ENCODE data around the gene TMEM38A.
A peak's percentile ranks its signal among the peaks of the same experiment; 100 is the strongest.

TMEM38A gene, protein sequence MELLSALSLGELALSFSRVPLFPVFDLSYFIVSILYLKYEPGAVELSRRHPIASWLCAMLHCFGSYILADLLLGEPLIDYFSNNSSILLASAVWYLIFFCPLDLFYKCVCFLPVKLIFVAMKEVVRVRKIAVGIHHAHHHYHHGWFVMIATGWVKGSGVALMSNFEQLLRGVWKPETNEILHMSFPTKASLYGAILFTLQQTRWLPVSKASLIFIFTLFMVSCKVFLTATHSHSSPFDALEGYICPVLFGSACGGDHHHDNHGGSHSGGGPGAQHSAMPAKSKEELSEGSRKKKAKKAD

DNA sequence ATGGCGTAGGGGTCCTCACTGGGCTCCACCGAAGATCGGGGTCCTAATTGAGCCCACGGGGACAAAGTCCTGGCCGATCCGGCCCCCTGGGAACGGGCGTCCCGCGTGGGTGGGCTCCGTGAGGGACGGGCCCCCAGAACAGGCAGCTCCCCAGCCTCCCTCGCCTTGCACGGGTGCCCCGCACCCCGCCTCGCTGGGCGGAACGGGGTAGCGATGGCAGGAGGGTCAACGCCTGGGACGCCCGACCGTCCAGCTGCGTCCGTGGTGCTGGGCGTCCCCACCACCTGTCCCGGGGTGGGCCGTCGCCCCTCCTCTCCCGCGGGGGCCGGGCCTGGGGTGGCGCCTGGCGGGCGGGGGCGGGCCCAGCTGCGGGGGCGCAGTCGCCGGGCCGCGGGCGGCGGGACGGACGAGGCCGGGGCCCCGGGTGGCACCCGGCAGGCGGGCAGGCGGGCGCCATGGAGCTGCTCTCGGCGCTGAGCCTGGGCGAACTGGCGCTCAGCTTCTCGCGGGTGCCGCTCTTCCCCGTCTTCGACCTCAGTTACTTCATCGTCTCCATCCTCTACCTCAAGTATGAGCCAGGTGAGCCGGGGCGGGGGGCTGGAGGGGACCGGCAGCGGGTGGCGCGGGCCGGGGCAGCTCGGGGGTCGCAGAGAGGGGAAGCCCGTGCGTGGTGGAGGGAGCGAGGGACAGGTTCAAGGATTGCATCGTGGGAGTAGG is at the start of gene TMEM38A:
Gene TMEM38A (plus strand): TSS at position 377 of the 717 bp plus-strand sequence. CDS start 79 bp downstream, at position 456.
- peak; percentile 41 for DNase-seq

DNA sequence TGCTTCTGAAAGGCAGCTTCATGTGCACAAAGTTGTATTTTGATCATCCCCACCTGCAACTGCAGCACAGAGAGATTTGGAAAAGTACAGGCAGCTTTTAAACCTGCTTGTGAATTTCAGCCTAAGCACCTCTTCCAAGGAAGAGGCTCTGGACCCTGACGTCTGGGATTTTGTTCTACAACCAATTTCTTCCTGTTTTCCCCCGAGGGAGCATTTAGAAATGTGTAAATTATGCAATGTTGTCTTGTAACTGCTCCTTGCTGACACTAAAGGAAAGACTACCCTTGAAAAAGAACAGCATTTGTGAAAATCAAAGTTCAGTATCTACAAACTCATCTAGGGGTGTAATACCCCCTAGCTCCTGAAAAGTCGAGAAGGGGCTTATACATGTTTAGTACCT is 48.3 kb upstream of the TMEM38A start:
- no peak for DNase-seq

DNA sequence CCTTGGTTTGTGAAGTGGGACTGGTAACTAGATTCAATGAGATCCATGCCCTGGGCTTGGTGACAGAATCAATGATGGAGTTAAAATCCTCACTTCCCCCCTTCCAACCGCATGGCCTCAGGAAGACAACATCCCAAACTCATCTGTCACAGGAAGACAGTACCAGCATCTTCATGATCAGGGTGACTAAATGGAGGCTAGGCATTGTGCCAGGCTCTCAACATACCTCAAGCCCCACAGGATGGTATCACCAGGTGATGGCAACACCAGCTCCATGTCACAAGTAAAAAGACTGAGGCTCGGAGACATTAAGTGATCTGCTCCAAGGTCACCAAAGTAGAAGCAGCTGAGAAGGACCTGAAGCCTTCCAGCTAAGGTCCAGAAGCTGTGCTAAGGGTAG is 47.1 kb upstream of the TMEM38A start:
- DNase-seq = no peak

DNA sequence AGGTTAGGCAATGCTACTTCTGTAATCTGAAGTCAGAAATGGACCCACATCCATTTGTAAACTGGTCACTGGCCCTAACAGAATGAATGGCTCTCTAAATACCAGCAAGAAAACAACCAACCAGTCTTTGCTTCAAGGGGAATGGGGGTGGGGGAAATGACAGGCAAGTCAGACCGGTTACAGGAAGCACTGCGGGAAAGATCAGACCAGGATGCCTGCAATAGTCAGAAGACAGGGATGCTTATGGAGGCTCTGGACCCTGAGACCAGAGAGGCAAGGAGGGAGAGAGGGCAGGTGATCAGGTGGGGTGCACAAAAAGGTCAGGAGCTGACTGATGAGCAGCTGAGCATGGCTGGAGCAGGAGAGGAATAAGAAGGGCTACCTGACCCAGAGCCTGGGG is 46.0 kb upstream of the TMEM38A start:
- DNase-seq = no peak

DNA sequence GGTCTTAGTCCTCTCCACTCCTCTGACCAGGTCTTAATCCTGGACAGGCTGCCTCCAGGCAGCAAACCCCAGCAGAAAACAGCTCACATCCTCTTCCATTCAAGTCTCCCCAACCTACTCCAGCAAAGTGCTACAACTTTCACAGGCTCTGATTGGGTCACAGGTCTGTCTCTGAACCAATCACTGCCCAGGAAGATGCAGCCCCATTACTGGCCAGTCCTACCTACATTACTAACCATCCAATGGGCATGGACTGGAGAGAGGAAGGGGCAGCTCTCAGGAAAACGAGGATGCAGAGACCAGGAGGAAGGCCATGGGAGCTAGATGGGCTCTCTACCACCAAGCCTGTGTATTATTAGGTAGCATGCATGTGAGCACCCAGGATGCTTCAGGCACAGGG is 45.1 kb upstream of the TMEM38A start:
- no peak for DNase-seq

DNA sequence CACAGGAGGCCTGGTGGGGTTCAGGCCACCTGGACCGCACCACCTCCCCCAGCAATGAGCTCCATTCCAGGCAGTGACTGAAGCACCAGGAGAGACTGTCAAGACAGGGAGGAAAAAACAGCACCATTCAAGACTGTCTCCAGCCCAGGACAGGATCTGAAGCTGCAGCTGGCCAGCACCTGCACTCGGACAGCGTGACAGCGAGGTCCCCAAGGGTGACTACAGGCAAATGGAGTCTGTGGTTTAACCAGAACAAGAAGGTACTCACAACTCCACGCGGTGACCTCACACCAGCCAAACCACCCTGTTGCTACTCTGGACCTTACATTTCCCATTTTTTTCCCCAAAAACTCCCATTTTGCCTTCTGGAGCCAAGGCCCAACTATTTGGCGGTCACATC is 42.7 kb upstream of the TMEM38A start:
- no peak for DNase-seq

DNA sequence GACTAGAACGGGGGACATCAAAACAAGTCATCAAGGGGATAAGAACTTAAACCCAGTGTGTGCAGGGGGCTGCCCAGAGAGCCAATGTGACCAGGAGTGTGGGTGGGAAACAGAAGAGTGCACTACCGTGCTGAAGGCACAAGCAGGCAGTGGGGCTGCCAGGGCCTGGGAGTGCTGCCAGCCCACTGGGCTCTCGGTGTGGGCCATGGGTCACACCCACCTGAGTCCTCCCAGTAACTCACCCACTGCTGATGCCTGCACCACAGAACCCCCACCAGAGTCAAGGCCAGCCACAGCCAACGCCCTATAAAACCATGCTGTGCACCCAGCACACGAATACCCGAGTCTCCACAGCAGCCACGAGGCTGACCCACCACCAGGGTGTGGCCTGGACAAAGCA is 41.5 kb upstream of the TMEM38A start:
- no peak for DNase-seq

DNA sequence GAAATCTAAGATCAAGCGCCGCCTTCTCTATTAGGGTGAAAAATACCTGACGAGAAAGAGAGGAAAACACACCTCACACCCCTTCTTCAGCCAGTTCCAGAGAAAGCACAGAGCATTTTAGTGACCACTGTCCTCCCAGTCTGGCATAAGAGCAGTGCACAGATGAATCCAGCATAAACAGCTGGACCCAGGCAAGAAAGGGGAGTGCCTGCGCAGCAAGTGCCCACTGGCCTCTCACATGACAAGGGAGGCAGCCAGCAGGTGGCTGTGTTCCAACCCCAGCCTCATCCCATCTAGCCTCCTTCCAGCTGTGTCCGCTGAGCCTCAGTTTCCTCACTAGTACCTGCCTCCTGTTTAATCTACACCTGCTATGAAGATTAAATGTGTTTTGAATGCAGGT is 40.9 kb upstream of the TMEM38A start:
- DNase-seq = no peak

DNA sequence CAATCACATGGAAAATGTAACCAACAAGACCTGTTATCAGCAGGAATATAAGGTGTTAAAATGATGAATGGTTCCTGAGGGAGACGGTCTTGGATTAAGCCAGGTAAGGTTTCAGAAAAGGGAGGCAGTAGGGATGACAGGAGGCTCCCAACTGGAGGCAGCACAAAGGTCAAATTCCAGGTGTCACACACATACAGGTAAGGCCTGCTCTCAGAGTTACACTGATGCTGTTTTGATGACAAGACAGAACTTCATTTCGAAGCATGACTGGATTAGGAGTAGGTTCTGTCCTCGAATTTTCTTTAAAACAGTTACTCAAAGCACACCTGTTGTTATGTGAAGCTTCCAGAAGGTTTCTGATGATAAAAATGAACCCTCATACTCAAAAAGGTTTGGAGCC is 40.4 kb upstream of the TMEM38A start:
- no peak for DNase-seq

DNA sequence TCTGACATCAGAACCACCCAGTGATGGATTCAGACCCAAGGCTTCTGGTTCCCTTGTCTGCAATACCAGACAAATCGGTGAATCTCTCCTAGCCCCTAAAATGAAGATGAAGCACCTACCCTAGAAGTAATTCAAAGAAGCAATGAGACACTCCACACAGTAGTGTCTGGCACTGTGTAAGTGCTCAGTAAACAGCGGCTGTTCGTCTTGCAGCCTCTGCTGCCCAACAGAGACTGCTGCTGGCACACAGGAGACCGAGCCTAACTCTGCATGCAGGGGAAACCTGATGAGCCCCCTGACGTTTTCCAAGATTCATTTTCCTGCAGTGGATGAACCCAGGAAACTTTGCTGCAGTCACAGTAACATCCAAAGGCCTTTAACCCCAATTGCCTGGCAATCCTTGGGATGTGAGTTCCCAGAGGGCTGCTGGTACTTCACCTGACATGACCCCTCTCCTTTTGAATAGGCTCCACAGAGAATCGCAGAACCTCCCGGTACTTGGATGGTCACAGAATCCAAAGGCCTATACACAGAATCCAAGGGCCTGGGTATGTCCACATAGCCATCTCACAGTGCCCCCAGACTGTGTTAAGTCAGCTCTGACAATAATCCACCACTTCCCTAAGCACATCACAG is 39.7 kb upstream of the TMEM38A start:
- DNase-seq = no peak

DNA sequence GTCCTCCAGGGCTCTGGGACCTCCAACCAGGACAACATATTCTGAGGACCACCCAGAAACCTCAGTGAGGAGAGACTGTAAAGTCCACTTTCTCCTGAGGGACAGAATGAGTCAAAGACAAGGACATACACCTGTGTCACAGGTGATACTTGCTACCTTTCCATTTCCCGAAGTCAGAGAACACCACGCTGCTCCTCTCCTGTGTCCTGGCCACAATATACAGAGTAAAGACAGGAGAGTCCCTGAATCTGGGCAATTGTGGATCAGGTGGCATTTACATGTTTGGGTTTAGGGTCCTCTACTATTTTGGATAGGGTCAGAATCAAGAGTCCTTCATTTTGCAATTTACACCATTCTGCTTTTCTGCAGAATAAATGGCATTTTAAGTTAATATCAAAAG is 37.9 kb upstream of the TMEM38A start:
- no peak for DNase-seq

DNA sequence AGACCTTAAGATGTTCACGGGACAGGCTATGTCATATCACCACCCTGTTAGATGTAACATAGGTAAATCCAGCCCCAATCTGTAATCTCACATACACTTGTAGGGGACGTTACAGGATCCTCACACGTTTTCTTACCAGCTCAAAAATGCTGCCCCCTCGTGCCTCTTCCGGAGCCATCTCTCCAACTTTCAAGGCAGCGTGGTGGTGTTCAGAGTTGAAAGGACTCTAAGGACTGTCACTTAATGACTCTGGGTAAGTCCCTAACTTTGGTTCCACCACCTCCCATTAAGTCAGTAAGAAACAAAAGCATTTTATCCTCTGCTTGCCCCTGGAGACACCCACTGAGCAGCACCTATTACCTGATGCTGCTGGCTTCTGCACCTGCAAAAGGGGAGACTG is 37.4 kb upstream of the TMEM38A start:
- DNase-seq = no peak

DNA sequence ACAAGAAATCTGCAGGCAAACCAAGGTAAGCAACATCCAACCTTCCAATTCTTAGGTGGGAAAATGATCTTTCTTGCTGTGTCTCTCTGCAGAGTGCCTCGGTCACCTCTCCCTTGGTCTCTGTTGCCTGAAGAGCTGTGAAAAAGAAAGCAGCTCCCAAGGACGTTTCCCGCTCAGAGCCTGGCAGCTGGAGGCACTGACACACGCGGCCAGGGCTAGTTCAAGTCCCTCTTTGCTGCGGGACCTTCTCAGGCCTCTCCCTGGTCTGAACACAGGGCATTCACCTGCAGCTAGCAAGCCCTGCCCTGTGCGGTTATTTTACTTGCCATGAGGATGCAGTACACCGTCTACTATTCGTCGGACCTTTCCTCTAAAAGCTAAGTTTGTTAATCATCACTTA is 36.7 kb upstream of the TMEM38A start:
- no peak for DNase-seq

DNA sequence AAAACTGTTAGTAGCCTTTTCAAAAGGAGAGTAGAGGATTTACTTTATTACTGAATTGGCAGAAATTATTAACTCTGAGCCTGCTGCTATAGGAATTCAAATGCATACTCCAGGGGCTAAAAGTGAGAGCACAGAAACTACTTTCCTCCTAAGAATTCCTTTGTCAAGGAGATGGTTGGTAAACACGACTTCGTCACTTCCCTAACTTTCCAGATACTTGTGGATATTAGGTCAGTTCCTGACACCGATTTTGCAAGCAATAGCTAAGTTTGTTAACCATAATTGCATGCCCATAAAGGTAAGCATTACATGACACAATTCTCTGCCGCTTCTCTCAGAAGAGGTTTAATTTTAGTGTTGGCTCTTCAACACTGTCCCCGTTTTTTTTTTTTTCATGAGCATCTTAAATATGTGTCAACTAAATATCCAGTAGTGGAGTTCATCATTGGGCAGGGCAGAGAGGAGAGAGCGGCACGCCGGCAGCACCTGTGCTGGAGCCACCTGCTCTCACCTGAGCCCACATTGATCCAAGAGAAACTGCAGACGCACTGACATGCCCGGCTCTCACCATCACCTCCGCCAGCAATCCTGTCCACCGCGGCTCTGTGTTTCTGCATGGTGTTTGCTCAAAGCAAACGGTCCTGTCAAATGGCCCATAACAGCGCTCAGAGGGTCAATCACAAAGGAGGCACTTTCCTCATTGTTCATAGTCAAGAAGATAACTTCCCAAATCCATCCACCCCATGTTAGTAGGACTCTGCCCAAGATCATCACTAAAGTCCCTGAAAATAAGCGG is 35.6 kb upstream of the TMEM38A start:
- no peak for DNase-seq

DNA sequence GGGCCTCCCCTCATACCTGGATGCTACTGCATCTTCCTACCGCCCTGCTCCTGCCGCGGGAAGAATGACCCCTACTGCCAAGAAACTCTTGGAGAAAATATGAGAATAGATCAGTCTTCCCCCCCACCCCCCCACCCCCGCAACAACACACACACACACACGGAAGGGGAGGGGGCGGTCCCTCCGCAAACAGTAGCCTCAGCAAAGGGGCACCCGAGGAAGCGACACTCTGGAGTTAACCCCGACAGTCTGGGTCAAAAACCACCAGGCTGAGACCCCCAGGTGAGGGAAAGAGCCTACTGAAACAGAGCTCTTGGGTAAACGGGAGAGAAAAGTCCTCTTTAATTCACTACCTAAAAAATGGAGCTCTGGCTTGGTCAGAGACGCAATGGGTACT is 34.1 kb upstream of the TMEM38A start:
- DNase-seq = no peak

DNA sequence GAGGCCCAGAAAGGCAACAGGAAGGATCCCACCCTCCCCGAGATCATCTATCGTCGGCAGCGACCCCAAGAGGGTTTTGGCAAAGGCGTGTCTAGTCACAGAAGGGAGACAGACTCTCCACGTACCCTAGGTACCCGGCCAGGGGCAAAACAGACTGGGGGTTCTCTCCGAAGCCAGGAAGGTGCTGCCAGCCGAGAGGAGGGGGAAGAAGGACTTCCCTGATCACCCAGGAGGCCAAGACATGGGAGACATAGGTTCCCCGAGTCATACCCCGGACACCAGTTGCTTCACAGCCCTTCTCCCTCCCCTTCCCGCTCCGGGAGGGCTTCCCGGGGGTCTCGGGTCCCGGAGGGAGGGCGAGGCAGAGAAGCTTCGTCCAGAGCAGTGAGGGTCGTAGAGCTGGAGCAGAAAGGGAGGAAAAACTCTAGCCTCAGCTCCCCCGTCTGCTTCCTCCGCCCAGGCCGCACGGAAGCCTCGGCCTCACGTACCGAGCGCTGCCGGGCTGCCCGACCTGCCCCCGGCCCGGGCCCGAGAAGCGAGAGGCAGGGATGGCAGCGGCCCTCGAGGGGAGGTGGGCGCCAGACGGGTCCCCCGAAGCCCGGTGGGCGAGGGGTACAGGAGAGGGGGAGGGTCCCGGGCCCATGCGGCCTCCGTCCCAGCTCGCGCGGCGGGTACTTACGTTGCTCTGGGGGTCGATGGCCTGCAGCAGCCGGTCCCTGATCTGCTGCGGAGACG is 33.6 kb upstream of the TMEM38A start:
- no peak for DNase-seq

DNA sequence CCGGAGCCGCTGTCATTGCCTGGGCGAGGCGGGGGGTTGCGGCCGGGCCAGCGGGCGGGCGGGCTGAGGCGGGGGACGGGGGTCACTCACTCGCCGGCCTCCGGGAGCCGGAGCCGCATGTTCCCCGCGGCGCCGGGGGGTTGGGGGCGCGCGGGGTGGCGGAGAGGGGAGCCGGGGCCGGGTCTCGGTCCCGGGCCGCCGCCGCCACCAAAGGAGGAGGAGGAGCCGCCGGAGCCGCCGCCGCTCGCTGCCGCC is 33.1 kb upstream of the TMEM38A start:
- no peak for DNase-seq

DNA sequence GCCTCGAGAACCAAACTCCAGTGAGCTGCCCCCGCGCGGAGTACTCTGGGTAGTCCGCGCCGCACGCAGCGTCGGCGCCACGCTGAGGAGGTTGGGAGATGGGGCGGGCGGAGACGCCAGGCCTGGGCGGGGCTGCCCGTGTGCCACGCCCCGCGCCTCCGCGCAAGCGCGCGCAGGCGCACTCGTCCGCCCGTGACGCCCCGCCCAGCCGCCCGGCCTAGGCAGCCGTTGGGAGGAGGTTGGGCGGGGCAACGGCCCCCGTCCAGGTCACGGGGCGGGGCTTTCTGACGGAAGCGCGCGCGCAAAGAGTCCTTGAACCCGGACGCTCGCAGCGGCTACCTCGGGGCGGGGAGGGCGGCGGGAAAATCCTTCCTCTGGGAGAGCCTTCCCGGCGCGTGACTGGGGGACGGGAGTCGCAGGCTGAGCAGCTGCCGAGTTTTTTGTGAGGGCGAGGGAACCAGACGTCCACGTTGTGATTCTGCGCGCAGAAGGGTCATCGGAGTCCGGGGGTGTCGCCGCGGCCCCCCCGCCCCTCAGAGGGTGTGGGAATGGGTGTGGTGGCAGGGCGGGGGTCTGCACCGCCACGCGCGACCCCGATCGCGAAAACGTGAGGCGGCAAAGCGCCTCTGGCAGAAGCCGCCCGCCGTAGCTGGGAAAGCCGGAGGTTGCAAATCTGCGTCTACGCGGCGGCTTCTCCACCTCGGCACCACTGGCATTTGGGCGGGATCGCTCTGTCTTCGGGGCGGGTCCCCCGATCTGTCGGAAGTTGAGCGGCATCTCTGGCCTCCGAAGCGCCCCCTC is 32.6 kb upstream of the TMEM38A start, which contains the start of gene MED26:
Gene MED26 (minus strand): TSS at position 22 of the 801 bp plus-strand sequence. CDS start 261 bp downstream, outside the sequence.
- peak; percentile 97 for DNase-seq

DNA sequence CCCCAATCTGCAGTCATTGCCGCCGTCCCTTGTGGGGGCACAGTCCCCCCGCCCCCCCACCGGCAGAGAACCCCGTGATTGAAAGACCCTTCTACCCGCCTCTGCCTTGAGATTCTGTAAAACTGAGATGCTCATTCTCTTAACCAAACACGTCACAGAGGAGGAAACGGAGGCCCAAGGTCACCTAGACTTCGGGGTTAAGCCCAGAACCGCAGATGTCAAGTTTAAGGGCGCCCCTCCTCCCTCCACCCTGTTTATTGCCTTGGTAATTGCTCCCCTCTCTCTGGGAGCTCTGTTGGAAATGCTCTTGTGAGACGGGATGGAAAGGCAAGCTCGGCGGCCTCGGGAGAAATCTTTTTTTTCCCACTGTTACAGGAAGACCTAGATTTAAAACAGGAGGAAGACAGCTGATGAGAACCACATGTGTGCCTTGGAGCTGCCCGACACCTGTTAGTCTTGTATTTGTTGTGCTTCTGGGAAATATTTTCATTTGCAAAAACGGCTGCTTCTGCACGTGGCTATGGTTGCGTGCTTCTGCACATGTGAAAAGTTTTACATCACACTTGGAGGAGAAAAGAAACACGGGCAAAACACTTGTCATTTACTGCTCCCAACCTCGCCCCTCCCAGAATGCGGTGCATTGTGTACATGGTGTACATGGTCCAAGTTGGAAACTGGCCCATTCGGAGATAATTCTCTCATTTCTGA is 31.8 kb upstream of the TMEM38A start:
- DNase-seq = no peak

DNA sequence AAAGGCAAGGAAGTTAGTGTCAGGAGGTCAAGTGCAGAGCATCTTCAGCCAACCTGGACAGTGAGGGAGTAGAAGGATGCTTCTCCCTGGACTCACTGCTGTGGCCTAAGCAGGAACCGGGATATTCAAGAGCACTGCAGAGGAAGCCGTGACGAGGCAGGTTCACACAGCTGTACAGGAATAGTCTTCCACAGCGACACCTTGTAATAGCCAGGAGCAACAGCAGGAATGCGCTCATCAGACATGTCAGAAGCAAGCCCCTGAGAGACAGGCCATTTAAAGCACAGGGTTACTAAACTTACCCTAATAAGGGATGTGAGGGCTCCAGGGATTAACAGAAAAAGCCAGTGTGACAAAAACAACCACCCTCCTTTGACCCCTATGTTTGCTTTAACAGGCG is 29.5 kb upstream of the TMEM38A start:
- DNase-seq = no peak

DNA sequence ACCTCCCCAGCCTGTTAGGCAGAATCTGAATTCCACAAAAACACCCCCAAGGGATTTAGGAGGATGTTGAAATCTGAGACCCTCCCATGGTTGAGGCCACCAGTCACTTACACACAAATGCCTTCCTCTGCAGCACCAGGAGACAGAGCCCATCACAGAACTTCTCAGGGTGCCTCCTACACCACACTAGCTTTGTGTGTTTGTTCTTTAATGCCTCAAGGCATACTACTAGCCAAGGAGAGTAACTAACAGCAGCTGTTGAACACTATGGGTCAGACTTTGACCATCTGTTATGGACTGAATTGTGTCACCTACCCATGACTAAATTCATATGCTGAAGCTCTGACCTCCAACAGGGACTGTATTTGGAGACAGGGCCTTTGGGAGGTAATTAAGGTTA is 23.4 kb upstream of the TMEM38A start:
- no peak for DNase-seq

Measured in NCI-H510A (cell line).